ENCODE results near the gene MRPL52. TPM values are rescaled to one million over a fixed set of nuclear protein-coding genes. Genes with fewer than 3 reads are reported as not detected.

The MRPL52 gene
- total and polyA plus RNA-seq, 12 donors: 90.1 to 300 (median 113) TPM

- H3K4me3 ChIP-seq: no peak overlapping the region
- no peaks in the 10 kb centered on the region for H3K27me3 ChIP-seq
- no peaks in the 10 kb centered on the region for H3K9me3 ChIP-seq
- no peak overlapping the region for H3K27ac ChIP-seq
- DNase-seq (no peak), ATAC-seq (peak in 3 of 8 donors; percentile 6 to 28 (median 18))
- TF ChIP-seq CTCF (IDR thresholded peaks at IDR 0.05): no peak
- WGBS, 2 donors: 74 to 75% methylated on average over 24 of the region's 24 CpGs
- peaks cover 3 to 68% (median 34%) of the 10 kb centered on the region in 9 donors for H3K4me1 ChIP-seq
- intact Hi-C loops (cut with DNase I): loop anchor here in 9 of 10 donors (1.0 to 10.0 kb wide), 8 partner anchors 31 to 427 kb away; partner anchors contain the start of gene OXA1L (in 1 of the 9)
- no peaks in the 10 kb centered on the region for H3K36me3 ChIP-seq
Measured at GRCh38 chr14:22821193-22822015, 8.3 kb upstream of the MRPL52 start.

GRCh38 chr14:22822016-22822570 lies 7.6 kb upstream of the MRPL52 start:
- no peaks in the 10 kb centered on the region for H3K27me3 ChIP-seq
- H3K36me3 ChIP-seq: no peaks in the 10 kb centered on the region
- no peak for DNase-seq
- no peaks in the 10 kb centered on the region for H3K9me3 ChIP-seq
- peak overlapping the region in 5 of 10 donors; percentile 2 to 82 (median 50) for H3K27ac ChIP-seq
- ATAC-seq: peak in 3 of 8 donors; percentile 1 to 20 (median 3)
- intact Hi-C loops (cut with DNase I): loop anchor here in 8 of 10 donors (1.0 to 10.0 kb wide), 8 partner anchors 31 to 427 kb away; partner anchors contain the start of gene OXA1L (in 1 of the 8)
- H3K4me1 ChIP-seq: peaks cover 3 to 63% (median 34%) of the 10 kb centered on the region in 9 donors
- no peak for TF ChIP-seq CTCF (IDR thresholded peaks at IDR 0.05)
- H3K4me3 ChIP-seq: peak overlapping the region in 9 of 10 donors; percentile 23 to 60 (median 49)
- WGBS, 2 donors: 48 to 58% methylated on average over 28 to 32 of the region's 32 CpGs

GRCh38 chr14:22822571-22823098 lies 7.1 kb upstream of the MRPL52 start:
- WGBS, 2 donors: 1% methylated on average over 32 to 34 of the region's 34 CpGs
- H3K9me3 ChIP-seq: no peaks in the 10 kb centered on the region
- intact Hi-C loops (cut with DNase I): loop anchor here in 9 of 10 donors (1.0 to 10.0 kb wide), 8 partner anchors 30 to 428 kb away; partner anchors contain the start of gene OXA1L (in 1 of the 9)
- DNase-seq (peak; percentile 76 to 82), ATAC-seq (peak; percentile 83 to 92 (median 88))
- peak overlapping the region in 5 of 10 donors; percentile 2 to 82 (median 50) for H3K27ac ChIP-seq
- no peaks in the 10 kb centered on the region for H3K27me3 ChIP-seq
- no peaks in the 10 kb centered on the region for H3K36me3 ChIP-seq
- peak; percentile 72 to 99 (median 94) for TF ChIP-seq CTCF (IDR thresholded peaks at IDR 0.05)
- H3K4me1 ChIP-seq: peaks cover 3 to 61% (median 34%) of the 10 kb centered on the region in 9 donors
- peak overlapping the region; percentile 16 to 60 (median 48) for H3K4me3 ChIP-seq
